ENCODE data around the gene SPI1.
A peak's percentile ranks its signal among the peaks of the same experiment; 100 is the strongest.

SPI1 gene

DNA sequence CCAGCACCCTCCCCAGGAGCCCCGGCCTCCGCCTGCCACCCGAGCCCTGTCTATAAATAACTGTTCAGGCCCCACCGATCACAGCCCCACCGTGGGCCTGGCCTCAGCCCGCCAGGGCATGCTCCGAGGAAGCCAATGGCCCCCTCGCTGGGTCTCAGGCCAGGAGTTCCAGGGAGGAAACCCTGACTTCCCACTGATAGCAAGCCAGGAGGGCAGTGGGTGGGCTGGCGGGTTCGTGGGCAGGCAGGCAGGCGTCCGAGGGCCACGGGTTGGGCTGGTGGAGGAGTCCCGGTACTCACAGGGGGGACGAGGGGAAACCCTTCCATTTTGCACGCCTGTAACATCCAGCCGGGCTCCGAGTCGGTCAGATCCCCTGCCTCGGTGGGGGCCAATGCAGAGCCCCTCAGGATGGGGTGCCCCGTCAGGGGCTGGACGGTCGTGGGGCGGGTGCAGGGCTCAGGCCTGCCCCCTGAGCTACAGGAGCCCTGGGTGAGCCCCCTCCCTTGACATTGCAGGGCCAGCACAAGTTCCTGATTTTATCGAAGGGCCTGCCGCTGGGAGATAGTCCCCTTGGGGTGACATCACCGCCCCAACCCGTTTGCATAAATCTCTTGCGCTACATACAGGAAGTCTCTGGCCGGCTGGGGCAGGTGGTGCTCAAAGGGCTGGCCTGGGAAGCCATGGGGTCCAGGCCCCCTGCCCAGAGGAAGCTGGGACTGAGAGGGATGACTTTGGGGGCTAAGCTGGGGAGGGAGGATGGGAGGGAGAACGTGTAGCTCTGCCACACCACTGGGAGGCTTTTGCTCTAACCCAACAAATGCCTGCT, at the start of gene SPI1:
SPI1 (minus strand) TSS at position 538 of the 826 bp plus-strand sequence; CDS start at position 344, 194 bp downstream.
- no peak for DNase-seq (ENCODE audit: low read depth in 2 of 2)

DNA sequence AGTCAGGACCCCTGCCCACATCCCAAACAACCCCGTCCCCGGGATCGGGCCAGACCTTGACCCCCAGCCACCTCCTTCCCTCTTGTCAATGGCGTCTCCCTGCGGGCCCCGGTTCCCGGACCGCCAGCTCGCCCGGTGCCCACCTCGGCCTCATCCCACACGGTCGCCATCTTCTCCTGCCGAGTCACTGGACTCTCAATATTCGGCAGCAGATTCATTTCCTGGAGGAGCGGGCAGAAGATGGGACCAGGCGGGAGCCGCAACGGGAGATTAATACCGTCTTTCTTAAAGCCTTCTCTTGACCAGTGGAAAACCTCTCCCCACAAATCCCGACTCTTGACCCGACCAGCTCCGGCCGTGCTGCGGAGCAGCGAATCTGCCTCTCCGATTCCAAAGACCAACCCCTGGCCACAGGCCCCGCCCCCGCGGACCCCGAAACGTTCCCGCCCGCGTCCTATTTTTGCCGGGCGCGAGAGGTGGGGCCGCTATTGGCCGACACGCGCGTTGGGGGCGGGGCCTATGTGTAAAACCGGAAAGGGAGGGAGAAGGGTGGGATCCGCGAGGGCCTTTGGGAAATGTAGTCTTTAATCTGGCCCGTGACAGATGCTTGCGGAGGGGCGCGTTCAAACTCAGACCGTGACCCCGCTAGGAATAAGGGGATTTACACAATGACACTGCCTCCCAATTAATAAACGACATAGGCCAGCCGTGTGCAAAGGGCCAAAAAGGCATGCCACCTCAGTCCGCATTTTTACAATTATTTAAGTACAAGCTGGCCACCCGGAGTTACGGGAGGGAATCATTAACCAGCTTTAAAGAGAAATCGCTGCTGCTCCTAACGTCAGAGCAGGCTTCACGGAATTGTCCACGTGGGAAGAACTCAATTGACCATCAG, 48.0 kb upstream of the SPI1 start, which contains the start of gene PSMC3:
PSMC3 (minus strand) TSS at position 378 of the 895 bp plus-strand sequence; CDS start at position 218, 160 bp downstream.
- peak; percentile 97 to 98 for DNase-seq (ENCODE audit: low read depth in 2 of 2)

- DNase-seq (ENCODE audit: low read depth in 2 of 2): no peak
Observed at GRCh38 chr11:47425611-47426010, 47.3 kb upstream of the SPI1 start.

GRCh38 chr11:47418454-47419259, 40.3 kb upstream of the SPI1 start:
- DNase-seq (ENCODE audit: low read depth in 2 of 2): no peak

DNA sequence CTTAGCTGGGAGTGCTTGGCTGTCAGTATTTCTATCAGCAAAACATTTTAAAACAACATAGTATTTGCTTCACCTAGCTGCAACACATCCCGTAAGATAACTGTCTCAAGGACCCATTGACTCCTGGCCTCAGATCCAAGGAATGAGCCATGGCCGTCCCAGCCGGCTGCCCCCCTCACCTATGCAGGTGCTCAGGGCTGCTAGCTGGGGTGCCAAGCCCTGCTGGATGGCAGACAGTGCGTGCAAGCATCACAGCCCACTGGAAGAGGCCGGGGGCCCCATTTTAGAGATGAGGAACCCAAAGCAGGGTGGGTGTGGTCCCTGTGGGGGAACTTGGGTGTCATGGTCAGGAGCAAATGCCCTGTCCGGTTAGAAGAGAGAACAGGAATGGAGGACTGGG, 39.4 kb upstream of the SPI1 start:
- DNase-seq (ENCODE audit: low read depth in 2 of 2): no peak

DNA sequence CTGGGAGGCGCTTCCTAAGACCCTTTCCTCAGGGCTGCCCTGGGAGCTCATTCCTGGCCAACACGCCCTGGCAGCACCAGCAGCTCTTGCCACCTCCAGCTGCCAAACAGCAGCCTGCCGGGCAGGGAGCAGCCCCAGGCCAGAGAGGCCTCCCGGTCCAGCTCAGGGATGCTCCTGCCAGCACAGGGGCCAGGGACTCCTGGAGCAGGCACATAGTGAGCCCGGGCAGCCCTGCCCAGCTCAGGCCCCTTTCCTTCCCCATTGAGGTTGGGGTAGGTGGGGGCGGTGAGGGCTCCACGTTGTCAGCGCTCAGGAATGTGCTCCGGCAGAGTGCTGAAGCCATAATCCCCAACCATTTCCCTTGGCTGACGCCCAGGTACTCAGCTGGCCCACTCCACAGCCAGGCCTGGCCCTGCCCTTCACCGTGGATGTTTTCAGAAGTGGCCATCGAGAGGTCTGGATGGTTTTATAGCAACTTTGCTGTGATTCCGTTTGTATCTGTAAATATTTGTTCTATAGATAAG, 37.7 kb upstream of the SPI1 start:
- DNase-seq (ENCODE audit: low read depth in 2 of 2): no peak

GRCh38 chr11:47415091-47415854, 36.9 kb upstream of the SPI1 start:
- no peak for DNase-seq (ENCODE audit: low read depth in 2 of 2)

DNA sequence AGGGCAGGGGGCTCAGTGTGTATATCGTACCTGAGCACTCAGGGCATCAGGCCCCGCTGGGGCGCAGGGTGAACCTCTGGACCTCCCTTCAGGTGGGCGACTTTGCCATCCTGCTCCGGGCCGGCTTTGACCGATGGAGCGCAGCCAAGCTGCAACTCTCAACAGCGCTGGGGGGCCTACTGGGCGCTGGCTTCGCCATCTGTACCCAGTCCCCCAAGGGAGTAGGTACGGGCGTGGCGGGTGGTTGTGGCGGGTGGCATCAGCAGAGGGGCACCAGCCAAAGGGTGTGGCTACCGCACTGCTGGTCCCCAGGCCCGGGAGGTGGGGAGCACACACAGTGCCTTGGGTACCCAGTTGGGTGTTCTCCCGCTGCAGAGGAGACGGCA, 36.3 kb upstream of the SPI1 start:
- no peak for DNase-seq (ENCODE audit: low read depth in 2 of 2)

DNA sequence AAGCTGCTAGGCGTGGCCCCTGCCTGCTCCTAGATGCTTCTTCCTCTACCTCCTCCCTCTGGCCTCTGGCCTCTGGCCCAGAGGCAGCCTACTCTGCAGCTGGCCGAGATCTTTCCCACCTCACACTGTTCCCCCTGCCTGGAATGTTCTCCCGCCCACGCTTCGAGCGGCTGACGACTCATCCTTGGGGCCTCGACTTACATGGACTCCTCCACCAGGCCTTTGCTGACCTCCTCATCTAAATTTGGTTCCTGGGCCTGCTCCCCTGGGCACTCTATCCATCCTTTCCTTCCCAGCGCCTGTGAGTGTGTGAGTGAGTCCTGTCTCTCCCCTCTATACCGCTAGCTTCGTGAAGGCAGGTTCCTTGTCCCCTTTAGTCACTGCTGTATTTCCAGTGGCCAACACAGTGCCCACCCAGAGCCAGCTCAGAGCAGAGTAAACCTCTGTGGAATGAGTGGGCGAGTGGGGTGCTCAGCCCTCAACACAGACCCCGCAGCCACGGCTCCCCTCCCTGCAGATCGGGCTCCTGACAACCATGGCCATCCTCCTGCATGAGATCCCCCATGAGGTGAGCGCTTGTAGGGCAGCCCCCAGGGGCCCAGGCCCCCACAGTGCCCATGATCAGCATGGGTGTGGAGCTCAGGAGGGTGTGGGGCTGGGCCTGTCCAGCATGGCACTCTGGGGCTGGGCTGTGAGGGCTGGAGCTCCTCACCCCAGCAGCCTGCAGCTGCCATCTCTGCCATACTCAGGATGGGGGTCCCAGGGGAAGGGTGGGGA, 35.7 kb upstream of the SPI1 start:
- no peak for DNase-seq (ENCODE audit: low read depth in 2 of 2)

DNA sequence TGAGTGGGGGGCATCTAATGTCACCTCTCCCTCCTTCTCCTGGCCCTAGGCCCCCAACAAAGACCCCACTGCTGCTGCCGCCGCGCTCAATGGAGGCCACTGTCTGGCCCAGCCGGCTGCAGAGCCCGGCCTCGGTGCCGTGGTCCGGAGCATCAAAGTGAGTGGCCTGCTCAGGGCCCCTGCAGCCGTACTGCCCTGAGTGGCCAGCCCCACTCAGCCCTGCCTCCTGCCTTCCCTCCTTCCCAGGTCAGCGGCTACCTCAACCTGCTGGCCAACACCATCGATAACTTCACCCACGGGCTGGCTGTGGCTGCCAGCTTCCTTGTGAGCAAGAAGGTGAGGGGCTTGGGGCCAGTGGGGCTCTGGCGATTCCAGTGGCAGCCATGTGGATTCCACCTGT, 35.0 kb upstream of the SPI1 start:
- no peak for DNase-seq (ENCODE audit: low read depth in 2 of 2)

DNA sequence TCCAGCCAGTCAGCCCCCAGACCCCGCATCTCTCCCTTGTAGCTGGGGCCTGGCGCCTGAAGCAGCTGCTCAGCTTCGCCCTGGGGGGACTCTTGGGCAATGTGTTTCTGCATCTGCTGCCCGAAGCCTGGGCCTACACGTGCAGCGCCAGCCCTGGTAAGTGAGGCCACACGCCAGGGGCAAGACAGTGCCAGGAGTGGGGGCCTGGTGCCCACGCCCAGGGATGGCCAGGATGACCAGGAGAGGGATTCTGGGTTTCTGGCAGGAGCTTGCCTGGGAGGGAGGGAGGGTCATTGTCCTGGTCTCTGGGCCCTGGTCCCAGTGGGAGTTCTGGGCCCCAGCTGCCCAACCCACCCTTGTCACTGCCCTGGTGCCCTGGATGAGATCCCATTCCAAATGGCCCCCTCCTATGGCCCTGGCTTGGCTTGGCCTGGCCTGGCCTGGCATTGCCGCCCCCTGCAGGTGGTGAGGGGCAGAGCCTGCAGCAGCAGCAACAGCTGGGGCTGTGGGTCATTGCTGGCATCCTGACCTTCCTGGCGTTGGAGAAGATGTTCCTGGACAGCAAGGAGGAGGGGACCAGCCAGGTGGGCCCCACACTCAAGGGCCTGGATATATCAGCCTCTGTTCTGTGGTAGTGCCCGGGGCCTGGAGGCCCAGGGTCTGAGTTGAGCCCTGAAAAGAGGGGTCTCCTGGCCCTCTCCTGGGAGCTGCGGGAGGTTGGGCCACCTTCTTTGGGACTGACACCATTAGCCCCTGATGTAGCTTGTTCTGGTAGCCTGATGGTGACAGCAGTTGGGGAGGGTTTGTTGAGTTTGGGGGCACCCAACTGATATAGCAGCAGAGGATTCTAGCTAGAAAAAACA, 33.8 kb upstream of the SPI1 start:
- DNase-seq (ENCODE audit: low read depth in 2 of 2): no peak

DNA sequence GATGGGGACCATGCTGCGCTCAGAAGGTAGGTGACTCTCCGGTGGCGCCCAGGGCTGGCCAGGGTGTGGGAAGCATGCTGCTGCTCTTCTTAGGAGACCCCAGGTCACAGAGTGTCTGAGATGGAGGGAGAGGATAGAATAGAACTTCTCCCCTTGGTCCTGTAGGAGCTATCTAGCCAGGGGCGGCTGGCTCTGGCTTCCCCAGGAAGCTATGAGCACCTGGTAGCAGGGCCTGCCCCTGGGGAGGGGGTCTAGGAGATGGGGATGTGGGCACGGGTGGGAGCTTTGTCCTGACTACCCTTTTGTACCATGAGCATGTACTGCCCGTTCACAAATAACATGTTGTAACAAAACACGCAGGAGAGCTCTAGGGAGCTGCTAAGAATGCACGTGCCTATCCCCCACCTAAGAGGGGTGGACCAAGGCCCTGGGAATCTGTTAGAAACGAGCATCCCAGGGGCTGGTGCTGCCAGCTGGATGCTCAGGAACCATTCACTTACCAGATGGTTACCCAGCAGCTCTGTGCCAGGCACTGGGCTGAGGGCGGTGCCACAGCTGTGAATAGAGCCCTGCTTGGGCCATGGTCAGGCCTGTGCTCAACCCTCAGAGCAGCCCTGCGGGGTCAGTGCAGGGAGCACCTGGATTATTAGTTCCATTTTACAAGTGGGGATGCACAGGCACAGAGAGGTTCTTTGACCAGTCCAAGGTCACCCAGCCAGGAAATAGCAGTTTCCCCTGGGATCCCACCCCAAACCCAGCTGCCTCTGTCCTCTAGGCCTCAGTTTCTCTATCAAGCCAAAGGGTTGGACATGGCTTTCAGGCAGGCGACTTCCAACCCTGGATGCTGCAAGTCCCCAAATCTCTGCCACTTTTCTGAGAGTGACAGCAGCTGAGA, 32.3 kb upstream of the SPI1 start:
- DNase-seq (ENCODE audit: low read depth in 2 of 2): no peak

DNA sequence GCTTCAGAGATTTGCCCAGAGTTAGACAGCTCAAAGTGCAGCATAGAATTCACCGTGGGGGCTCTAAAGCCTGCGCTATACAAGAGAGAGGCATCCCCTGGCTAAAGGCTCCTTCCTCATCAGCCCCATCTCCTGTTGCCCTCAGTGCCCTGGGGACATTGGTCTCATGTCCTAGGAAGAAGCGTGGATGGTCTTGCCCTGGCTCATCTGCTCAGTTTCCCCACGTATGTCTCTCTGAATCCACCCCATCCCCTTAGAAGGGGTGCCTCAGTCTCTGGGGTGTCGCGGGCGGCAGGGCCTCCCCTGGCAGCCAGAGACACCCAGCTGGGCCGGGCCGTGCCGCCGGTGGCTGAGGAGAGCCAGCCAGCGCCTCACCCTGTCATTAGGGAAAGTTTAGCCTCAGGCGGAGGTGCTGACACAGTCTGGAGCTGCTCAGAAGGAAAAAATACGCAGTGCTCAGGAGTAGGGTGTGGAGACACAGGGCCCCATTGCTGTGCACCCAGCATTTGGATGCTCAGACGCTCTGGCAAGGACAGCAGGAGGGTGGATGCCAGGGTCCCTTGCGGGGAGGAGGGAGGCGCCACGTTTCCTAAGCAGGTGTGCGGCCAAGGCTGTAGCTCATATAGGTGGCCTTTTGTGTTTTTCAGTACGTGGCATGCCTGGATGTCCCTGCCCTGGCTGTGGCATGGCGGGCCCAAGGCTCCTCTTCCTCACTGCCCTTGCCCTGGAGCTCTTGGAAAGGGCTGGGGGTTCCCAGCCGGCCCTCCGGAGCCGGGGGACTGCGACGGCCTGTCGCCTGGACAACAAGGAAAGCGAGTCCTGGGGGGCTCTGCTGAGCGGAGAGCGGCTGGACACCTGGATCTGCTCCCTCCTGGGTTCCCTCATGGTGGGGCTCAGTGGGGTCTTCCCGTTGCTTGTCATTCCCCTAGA, 31.4 kb upstream of the SPI1 start:
- no peak for DNase-seq (ENCODE audit: low read depth in 2 of 2)

DNA sequence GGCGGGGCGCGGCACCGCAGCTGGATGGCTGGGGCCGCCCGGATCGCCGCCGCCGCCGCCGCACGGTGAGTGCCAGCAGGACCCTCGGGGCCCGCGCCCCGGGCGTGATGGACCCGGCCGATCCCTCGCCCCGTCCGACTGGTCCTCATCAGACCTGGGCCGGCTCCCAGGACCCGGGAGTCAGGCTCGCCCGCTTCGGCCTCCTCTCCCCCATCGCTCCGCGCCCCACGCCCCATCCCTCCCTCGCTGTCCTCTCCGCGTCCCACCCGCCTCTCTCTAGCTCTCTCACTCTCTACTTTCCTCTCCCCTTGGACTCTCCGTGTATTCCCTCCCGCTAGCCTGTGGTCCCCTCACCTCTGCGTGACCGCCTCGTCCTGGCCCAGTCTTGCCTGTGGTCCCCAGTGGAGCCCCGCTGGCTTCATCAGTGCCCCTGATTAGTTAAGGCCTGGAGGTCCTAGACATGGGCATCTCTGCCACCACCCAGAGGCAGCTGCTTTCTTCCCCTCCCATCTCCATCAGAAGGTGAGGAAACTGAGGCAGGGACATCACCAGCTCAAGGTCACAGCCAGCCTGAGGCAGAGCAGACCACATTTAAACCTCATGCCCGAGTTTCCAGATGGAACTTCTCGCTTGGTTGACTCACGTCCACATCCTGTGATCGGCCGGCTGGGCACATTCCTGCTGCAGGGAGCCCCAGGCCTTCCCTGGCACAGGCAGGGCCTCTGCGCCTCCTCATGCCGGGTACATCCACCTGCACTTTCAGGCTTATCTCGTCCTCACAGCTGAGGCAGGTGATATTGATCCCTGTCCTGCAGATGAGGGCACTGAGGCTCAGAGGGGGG, 30.5 kb upstream of the SPI1 start:
- no peak for DNase-seq (ENCODE audit: low read depth in 2 of 2)

- DNase-seq (ENCODE audit: low read depth in 2 of 2): peak; percentile 82 to 85
Observed at GRCh38 chr11:47407746-47408590, 29.6 kb upstream of the SPI1 start, which contains the start of gene SLC39A13. Gene SLC39A13 (plus strand): TSS chr11:47408590. CDS start chr11:47410095, 1,505 bp downstream.

Data from activated CD8-positive, alpha-beta memory T cell treated with anti-CD3 and anti-CD28 coated beads for 4 hours (primary cell).